GM12801 (cell line): ENCODE data around the gene GABRD.

Experiments used
- CTCF ChIP-seq: IDR thresholded peaks from one replicate; pipeline ENCODE4 v1.5.1; 2011; ENCODE audit warnings: control low read depth; ENCODE audit not compliant: insufficient read length; ENCODE audit errors: extremely low read depth

The GABRD gene

GRCh38 chr1:1989102-1989542 is 30.0 kb upstream of the GABRD start:
- TF ChIP-seq CTCF, result no peak

- no peak for TF ChIP-seq CTCF
Observed at GRCh38 chr1:1989789-1990188, 29.4 kb upstream of the GABRD start.

- no peak for TF ChIP-seq CTCF
Observed at GRCh38 chr1:1990222-1990621, 28.9 kb upstream of the GABRD start.

- no peak for TF ChIP-seq CTCF
Observed at GRCh38 chr1:1994536-1994935, 24.6 kb upstream of the GABRD start.

GRCh38 chr1:1996207-1996651 is 22.9 kb upstream of the GABRD start:
- TF ChIP-seq CTCF, result no peak

- no peak for TF ChIP-seq CTCF
Observed at GRCh38 chr1:1997576-1997975, 21.6 kb upstream of the GABRD start.

GRCh38 chr1:2000432-2000831 is 18.7 kb upstream of the GABRD start:
- TF ChIP-seq CTCF, result no peak

GRCh38 chr1:2000850-2001249 is 18.3 kb upstream of the GABRD start:
- TF ChIP-seq CTCF, result no peak
